Adrenal gland (tissue), 12 donors: ENCODE measurements around the gene ANKS1A. TPM values are rescaled to one million over a fixed set of nuclear protein-coding genes. Genes with fewer than 3 reads are reported as not detected.

ENCODE experiments used
- DNase-seq, 7 donors: peaks; one replicate each; pipeline ENCODE4 v3.0.0-alpha.2; 2019 to 2020
- H3K27ac ChIP-seq, 5 donors: fragments of 200-600 bp; sonication (generic) in 4 of 5; 1 replicate in 3 of 5; 2 replicates in 2 of 5; pipeline versions ENCODE4 v1.5.1 to v1.8.0; 2016 to 2020; ENCODE audit warnings: mild to moderate bottlenecking in 1 of 5
- H3K27me3 ChIP-seq: fragments of 200-600 bp; 2 replicates; pipeline ENCODE4 v1.8.0; 2021
- H3K36me3 ChIP-seq, 2 donors: fragments of 200-600 bp; replicated peaks in 1 of 2; 1 replicate in 1 of 2; 2 replicates in 1 of 2; pipeline versions ENCODE4 v1.5.1 to v1.8.0; 2018 to 2022
- H3K4me1 ChIP-seq, 2 donors: fragments of 200-600 bp; replicated peaks in 1 of 2; 1 replicate in 1 of 2; 2 replicates in 1 of 2; pipeline versions ENCODE4 v1.5.1 to v1.8.0; 2018 to 2021
- H3K4me3 ChIP-seq, 4 donors: fragments of 200-600 bp; sonication (generic) in 3 of 4; one replicate each; pipeline ENCODE4 v1.5.1; 2016 to 2018
- H3K9me3 ChIP-seq, 3 donors: fragments of 200-600 bp; sonication (generic) in 1 of 3; replicated peaks in 1 of 3; 1 replicate in 2 of 3; 2 replicates in 1 of 3; pipeline versions ENCODE4 v1.5.1 to v1.8.0; 2016 to 2021
- POLR2A ChIP-seq, 2 donors: fragments of 450-650 bp; IDR thresholded peaks; one replicate each; pipeline ENCODE4 v1.6.1; 2017; ENCODE audit warnings: antibody characterized with exemption in 2 of 2, mild to moderate bottlenecking in 2 of 2, moderate library complexity in 1 of 2
- WGBS, 4 donors: extraction: QIAGEN DNeasy Blood & Tissue Kit in 2 of 4; methylation state at CpG; one replicate each; pipeline versions ENCODE4 v1.1.5 to v1.1.7; 2013 to 2017; 5-methylcytosine and 5-hydroxymethylcytosine counted together
- intact Hi-C, 2 donors: fragments of 100-400 bp; cut with DNase I; formaldehyde crosslinking; loops; one replicate each; pipeline versions ENCODE4 v1.14.1 to v1.15.0; 2022 to 2023
- polyA plus RNA-seq, 3 donors: library from polyadenylated mRNA; stranded (reverse); fragments of 200-250 nt in 2 of 3; fragments of 350-450 nt in 1 of 3; fragmentation: Illumina TruSeq in 1 of 3; extraction: RNeasy Lipid Tissue Mini Kit (QIAGEN cat#74804) in 1 of 3; gene quantifications; one replicate each; pipeline ENCODE4 v1.2.3, GENCODE V29; 2013 to 2014
- total RNA-seq, 9 donors: library from RNA; depleted of rRNA in 4 of 9; stranded (reverse); fragments of >200 nt in 4 of 9; fragments of 120-200 nt in 1 of 9; fragmentation: NEBNext Ultra II Directional in 1 of 9; extraction: Animal tissue kit (Norgen Biotek cat#: 25700) in 1 of 9; gene quantifications; one replicate each; pipeline versions ENCODE4 v1.1.0 to v1.2.4, GENCODE V29; 2013 to 2023
- TF ChIP-seq, protein P1 (sequence below), 6 experiments: fragments of 450-650 bp in 4 of 6; fragments of 200-600 bp in 2 of 6; sonication (generic) in 1 of 6; IDR thresholded peaks; 1 replicate in 5 of 6; 2 replicates in 1 of 6; pipeline versions ENCODE4 v1.5.1 to v1.8.0; 2016 to 2021; ENCODE audit warnings: antibody characterized with exemption in 6 of 6, mild to moderate bottlenecking in 2 of 6, moderate library complexity in 1 of 6
- donor health status: healthy with polysubstance abuse.
- donor health status: Bipolar disorder and iron deficiency.
- donor health status: DM: yes; HTN: yes; CAD: no.
- donor health status: DM: no; HTN: no; CAD: no.
- donor health status: DM: no; HTN: no; CAD: no.
- donor health status: DM: yes; HTN: yes; CAD: no.

Gene ANKS1A
- total and polyA plus RNA-seq, 12 donors: 11.7 to 68.0 (median 42.4) TPM

DNA sequence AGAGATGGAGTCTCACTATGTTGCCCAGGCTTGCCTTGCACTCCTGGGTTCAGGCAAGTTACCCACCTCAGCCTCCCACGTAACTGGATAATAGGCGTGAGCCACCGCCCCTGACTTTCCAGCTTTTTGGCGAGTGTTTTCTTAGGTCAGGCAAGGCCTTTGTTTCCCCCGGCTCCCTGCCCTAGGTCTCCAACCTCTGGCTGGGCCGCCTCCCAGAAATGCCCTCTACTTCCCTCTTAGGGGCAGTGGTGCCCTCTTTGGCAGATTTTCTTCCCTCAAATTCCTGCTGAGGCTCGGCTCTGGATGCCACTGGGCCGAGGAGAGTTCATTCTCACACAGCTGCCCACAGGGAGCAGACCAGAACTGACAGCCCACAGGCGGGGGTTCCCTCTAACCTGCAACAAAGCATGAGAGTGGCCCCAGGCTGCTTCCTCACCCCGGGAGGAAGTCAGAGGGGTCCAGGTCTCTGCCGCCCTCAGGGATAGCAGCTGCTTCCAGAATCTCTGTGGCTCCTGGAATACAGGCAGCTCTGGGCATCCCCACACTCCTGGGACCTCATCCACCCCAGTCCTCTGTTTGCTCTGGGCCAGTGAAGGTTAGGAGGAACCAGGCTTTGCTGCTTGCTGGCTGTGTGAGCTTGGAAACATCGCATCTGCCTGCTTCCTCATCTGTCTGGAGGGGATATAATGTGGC, 195.6 kb downstream of the ANKS1A start:
- Histone ChIP-seq H3K27me3 (no peaks in the 10 kb centered on the region), H3K27ac (peak overlapping the region in 1 of 5 donors; percentile 32), H3K4me3 (no peak overlapping the region), H3K4me1 (peaks cover 15 to 36% of the 10 kb centered on the region in 2 donors), H3K36me3 (peaks cover 0 to 98% of the 10 kb centered on the region in 2 donors), H3K9me3 (no peaks in the 10 kb centered on the region)
- 87 to 91% (median 89%) methylated on average over 11 to 12 of the region's 12 CpGs for WGBS, 4 donors
- intact Hi-C loops: no loop called here
- peak in 1 of 7 donors; percentile 47 for DNase-seq
- TF ChIP-seq POLR2A (IDR thresholded peaks at IDR 0.05): no peak
- TF ChIP-seq, protein P1, sequence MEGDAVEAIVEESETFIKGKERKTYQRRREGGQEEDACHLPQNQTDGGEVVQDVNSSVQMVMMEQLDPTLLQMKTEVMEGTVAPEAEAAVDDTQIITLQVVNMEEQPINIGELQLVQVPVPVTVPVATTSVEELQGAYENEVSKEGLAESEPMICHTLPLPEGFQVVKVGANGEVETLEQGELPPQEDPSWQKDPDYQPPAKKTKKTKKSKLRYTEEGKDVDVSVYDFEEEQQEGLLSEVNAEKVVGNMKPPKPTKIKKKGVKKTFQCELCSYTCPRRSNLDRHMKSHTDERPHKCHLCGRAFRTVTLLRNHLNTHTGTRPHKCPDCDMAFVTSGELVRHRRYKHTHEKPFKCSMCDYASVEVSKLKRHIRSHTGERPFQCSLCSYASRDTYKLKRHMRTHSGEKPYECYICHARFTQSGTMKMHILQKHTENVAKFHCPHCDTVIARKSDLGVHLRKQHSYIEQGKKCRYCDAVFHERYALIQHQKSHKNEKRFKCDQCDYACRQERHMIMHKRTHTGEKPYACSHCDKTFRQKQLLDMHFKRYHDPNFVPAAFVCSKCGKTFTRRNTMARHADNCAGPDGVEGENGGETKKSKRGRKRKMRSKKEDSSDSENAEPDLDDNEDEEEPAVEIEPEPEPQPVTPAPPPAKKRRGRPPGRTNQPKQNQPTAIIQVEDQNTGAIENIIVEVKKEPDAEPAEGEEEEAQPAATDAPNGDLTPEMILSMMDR (IDR thresholded peaks at IDR 0.05): no peak

DNA sequence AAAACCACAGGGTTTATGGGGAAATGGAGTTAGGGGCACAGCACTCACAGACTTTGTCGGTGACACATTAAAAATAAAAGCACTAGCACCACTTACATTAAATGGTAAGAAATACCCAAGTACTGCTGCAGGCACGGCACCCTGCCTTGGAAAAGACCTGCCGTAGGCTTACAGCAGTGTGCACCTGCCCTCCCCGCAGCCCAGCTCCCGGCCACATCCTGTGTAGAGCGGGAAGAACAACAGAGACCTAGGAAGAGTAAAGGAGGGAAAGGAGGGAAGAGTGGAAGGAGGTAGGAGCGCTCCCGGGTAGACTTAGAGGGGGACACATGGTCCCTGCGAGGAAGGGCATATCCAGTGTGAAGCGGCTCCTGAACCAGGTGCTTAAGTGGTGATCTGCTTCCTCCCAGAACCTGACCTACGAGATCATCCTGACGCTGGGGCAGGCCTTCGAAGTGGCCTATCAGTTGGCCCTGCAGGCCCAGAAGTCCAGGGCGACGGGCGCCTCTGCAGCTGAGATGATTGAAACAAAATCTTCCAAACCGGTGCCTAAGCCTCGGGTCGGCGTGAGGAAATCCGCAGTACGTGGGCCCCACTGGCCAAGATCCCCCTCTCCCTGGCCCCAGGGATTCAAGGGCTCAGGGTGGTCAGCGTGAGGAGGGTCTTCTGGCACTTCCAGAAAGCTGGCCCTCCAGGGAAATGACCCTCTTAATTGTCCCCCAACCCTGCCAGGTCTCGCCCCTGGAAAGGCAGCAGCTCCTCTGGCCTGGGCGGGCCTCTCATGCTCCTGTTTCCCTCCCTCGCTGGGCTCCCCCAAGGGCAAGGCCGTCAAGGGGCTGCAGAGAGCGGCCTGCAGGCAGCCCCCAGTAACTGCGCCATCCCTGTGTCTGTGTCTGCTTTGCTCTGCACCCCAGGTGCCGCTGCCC, 196.6 kb downstream of the ANKS1A start:
- H3K27me3 ChIP-seq: no peaks in the 10 kb centered on the region
- WGBS, 4 donors: 91 to 96% (median 93%) methylated on average over 25 to 30 of the region's 30 CpGs
- peak overlapping the region in 1 of 5 donors; percentile 32 for H3K27ac ChIP-seq
- H3K4me1 ChIP-seq: peaks cover 15 to 36% of the 10 kb centered on the region in 2 donors
- H3K9me3 ChIP-seq: no peaks in the 10 kb centered on the region
- TF ChIP-seq POLR2A (IDR thresholded peaks at IDR 0.05): no peak
- TF ChIP-seq, protein P1 (IDR thresholded peaks at IDR 0.05): no peak
- intact Hi-C loops: no loop called here
- H3K4me3 ChIP-seq: no peak overlapping the region
- DNase-seq: peak in 1 of 7 donors; percentile 40
- H3K36me3 ChIP-seq: peaks cover 0 to 96% of the 10 kb centered on the region in 2 donors

DNA sequence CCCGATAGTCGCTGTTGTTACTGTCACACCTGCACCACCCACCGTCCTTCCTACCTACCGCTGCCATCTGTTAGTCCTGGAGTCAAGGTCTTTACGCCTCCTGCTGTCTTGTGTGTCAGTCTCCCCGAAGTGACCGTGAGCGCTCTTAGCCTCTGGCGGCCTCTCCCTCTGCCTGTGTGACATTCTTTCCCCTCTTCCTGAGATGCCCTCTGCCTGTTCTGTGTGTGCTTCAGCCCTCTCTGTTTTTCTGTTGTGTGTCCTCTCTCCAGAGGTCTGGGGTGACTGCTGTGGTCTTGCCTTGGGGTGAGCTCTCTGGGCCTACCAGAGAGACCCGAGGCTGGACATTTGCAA, 197.2 kb downstream of the ANKS1A start:
- H3K4me1 ChIP-seq: peaks cover 15 to 36% of the 10 kb centered on the region in 2 donors
- H3K27me3 ChIP-seq: no peaks in the 10 kb centered on the region
- DNase-seq: peak in 1 of 7 donors; percentile 45
- intact Hi-C loops: no loop called here
- WGBS, 4 donors: 88 to 98% (median 90%) methylated on average over 10 of the region's 10 CpGs
- no peak for TF ChIP-seq POLR2A (IDR thresholded peaks at IDR 0.05)
- TF ChIP-seq, protein P1 (IDR thresholded peaks at IDR 0.05): no peak
- peak overlapping the region in 2 of 5 donors; percentile 29 to 41 for H3K27ac ChIP-seq
- no peak overlapping the region for H3K4me3 ChIP-seq
- peaks cover 0 to 95% of the 10 kb centered on the region in 2 donors for H3K36me3 ChIP-seq
- H3K9me3 ChIP-seq: no peaks in the 10 kb centered on the region
